Right lobe of liver (tissue), 4 donors: ENCODE data around the gene ALDH1A1.

Source experiments
- POLR2A ChIP-seq: fragments of 450-650 bp; IDR thresholded peaks from one replicate; pipeline ENCODE4 v1.6.1; 2017; ENCODE audit warnings: antibody characterized with exemption, mild to moderate bottlenecking
- TF ChIP-seq, protein P1 (sequence below), 4 donors: fragments of 200-600 bp in 3 of 4; fragments of 450-650 bp in 1 of 4; IDR thresholded peaks; one replicate each; pipeline versions ENCODE4 v1.5.1 to v1.8.0; 2016 to 2022; ENCODE audit warnings: antibody characterized with exemption in 4 of 4, mild to moderate bottlenecking in 2 of 4
- donor health status: DM: no; HTN: no; CAD: no.
- donor health status: DM: no; HTN: no; CAD: no.
- donor health status: DM: no; HTN: yes; CAD: no.

DNA sequence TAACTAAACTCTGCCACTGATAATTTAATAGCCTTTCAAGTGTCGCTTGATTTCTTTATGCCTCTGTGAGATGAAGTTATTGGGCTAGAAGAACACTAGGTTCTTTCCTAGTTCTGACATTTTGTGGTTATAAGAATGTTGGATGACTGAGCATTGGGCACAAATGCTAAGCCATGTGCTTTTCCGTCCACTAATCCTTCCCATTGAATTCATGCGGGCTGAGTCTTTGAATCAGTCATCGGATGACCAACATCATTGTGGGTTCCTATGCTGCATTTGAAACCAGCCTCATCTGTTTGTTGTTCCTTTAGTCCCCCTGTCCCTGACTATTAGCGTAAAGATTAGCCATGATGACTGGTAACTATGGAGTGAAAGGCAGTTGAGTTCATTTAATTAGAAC is 58.5 kb downstream of the ALDH1A1 start:
- TF ChIP-seq, protein P1, sequence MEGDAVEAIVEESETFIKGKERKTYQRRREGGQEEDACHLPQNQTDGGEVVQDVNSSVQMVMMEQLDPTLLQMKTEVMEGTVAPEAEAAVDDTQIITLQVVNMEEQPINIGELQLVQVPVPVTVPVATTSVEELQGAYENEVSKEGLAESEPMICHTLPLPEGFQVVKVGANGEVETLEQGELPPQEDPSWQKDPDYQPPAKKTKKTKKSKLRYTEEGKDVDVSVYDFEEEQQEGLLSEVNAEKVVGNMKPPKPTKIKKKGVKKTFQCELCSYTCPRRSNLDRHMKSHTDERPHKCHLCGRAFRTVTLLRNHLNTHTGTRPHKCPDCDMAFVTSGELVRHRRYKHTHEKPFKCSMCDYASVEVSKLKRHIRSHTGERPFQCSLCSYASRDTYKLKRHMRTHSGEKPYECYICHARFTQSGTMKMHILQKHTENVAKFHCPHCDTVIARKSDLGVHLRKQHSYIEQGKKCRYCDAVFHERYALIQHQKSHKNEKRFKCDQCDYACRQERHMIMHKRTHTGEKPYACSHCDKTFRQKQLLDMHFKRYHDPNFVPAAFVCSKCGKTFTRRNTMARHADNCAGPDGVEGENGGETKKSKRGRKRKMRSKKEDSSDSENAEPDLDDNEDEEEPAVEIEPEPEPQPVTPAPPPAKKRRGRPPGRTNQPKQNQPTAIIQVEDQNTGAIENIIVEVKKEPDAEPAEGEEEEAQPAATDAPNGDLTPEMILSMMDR (IDR thresholded peaks at IDR 0.05), result no peak
- TF ChIP-seq POLR2A, result no peak
